Nephron progenitor cell (in vitro differentiated cells): Measurements from ENCODE around the gene PROK2.

Experiments used
- DNase-seq: peaks from one replicate; pipeline ENCODE4 v3.0.0; 2021
- H3K27ac Mint-ChIP-seq: 2 replicates; pipeline ENCODE4 v1.8.0; 2021; ENCODE audit warnings: mild to moderate bottlenecking, moderate library complexity, mixed read lengths
- H3K27me3 Mint-ChIP-seq: 2 replicates; pipeline ENCODE4 v1.8.0; 2021; ENCODE audit warnings: mild to moderate bottlenecking, low read depth, mixed read lengths; ENCODE audit not compliant: poor library complexity
- H3K36me3 Mint-ChIP-seq: 2 replicates; pipeline ENCODE4 v1.8.0; 2021; ENCODE audit warnings: low read depth, mixed read lengths
- H3K4me1 Mint-ChIP-seq: 2 replicates; pipeline ENCODE4 v1.8.0; 2021; ENCODE audit warnings: mixed read lengths
- H3K4me3 Mint-ChIP-seq: 2 replicates; pipeline ENCODE4 v1.8.0; 2021; ENCODE audit warnings: mild to moderate bottlenecking, moderate library complexity, mixed read lengths
- H3K9me3 Mint-ChIP-seq: 2 replicates; pipeline ENCODE4 v1.8.0; 2021; ENCODE audit warnings: mild to moderate bottlenecking, moderate library complexity, mixed read lengths
- TF ChIP-seq, protein P1 (sequence below): fragments of 200-600 bp; sonication (generic); IDR thresholded peaks from 2 replicates; pipeline ENCODE4 v1.5.0; 2021; ENCODE audit warnings: antibody characterized with exemption

Gene PROK2

DNA sequence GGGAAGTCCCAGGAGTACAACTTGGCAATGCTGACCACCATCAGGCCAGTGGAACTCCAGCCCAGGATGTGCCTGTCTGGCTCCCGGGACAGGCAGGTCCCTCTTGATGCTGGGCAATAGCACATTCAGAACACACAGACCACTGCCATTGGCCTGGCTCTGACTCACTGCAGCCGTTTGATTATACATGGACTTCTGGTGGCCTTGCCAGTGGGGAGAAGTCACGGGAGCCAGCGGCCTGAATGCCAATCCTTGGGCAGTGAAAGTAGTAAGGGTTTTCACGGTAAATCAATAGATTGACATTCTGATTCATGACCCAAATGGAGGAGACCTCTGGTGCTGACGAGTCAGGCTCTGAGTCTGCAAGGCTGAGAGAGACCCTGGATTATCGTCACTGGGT, 12.5 kb upstream of the PROK2 start:
- peaks cover 27% of the 10 kb centered on the region for H3K27me3 Mint-ChIP-seq
- DNase-seq: no peak
- H3K27ac Mint-ChIP-seq: no peak overlapping the region
- H3K4me1 Mint-ChIP-seq: peaks cover 5% of the 10 kb centered on the region
- TF ChIP-seq, protein P1, sequence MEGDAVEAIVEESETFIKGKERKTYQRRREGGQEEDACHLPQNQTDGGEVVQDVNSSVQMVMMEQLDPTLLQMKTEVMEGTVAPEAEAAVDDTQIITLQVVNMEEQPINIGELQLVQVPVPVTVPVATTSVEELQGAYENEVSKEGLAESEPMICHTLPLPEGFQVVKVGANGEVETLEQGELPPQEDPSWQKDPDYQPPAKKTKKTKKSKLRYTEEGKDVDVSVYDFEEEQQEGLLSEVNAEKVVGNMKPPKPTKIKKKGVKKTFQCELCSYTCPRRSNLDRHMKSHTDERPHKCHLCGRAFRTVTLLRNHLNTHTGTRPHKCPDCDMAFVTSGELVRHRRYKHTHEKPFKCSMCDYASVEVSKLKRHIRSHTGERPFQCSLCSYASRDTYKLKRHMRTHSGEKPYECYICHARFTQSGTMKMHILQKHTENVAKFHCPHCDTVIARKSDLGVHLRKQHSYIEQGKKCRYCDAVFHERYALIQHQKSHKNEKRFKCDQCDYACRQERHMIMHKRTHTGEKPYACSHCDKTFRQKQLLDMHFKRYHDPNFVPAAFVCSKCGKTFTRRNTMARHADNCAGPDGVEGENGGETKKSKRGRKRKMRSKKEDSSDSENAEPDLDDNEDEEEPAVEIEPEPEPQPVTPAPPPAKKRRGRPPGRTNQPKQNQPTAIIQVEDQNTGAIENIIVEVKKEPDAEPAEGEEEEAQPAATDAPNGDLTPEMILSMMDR: no peak
- H3K4me3 Mint-ChIP-seq: no peak overlapping the region
- H3K36me3 Mint-ChIP-seq: no peaks in the 10 kb centered on the region
- H3K9me3 Mint-ChIP-seq: no peaks in the 10 kb centered on the region

DNA sequence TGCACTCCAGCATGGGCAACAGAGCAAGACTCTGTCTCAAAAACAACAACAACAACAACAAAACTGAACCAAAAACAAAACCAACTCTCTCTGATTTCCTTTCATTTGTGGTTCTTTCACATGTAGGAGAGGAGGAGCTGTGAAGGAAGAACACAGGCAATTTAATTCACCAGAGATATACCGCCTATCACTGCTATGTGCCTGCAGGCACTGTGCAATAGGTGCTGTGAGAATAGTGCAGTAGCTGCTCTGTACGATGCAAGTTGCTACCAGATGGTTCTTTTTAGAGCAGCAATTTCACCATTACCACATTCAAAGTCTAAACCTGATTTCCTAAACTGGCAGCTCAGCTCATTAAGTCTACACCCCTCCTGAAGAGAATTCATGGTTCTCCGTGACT, 11.3 kb upstream of the PROK2 start:
- Mint-ChIP-seq H3K9me3 (no peaks in the 10 kb centered on the region), H3K36me3 (no peaks in the 10 kb centered on the region), H3K4me1 (no peaks in the 10 kb centered on the region), H3K4me3 (no peak overlapping the region), H3K27me3 (peaks cover 25% of the 10 kb centered on the region), H3K27ac (no peak overlapping the region)
- no peak for DNase-seq
- TF ChIP-seq, protein P1: no peak

DNA sequence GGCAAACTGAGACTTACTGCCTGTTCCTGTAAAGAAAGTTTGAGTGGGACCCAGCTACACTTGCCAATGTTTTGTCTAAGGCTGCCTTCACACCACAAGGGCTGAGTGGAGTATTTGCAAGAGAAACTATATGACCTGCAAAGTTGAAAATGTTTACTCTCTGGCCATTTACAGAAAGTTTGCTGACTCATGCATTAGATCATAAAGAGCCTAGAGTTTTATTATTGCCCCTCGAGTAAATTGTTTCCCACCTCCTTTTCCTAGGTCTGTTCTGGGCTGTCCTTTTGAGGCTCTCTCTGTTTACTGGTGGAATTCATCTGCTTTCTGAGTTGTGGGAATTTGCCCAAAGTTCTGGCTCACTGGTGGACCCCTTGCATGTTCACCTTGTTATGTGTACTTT, 6.7 kb upstream of the PROK2 start:
- Mint-ChIP-seq H3K9me3 (no peaks in the 10 kb centered on the region), H3K27ac (no peak overlapping the region), H3K27me3 (peaks cover 54% of the 10 kb centered on the region), H3K4me3 (no peak overlapping the region), H3K36me3 (no peaks in the 10 kb centered on the region), H3K4me1 (no peaks in the 10 kb centered on the region)
- TF ChIP-seq, protein P1: no peak
- no peak for DNase-seq

DNA sequence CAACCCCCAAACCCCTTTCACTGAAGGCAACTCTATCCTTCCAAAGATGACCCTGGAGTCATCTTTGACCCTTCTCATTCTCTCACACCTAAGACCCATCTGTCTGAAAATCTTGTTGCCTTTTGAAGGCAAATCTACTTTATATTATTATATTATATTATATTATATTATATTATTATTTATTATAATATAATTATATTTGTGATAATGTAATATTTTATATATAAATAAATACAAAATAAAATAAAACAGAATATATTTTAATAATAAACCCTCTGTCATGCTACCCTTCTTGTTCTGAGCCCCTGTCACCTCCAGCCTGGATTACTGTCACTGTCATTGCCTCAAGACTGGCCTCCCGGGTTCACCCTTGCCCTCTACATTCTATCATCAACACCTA, 5.0 kb upstream of the PROK2 start:
- DNase-seq: no peak
- Mint-ChIP-seq H3K9me3 (no peaks in the 10 kb centered on the region), H3K27me3 (peaks cover 58% of the 10 kb centered on the region), H3K4me1 (peaks cover 11% of the 10 kb centered on the region), H3K4me3 (no peak overlapping the region), H3K36me3 (no peaks in the 10 kb centered on the region), H3K27ac (no peak overlapping the region)
- TF ChIP-seq, protein P1: no peak

DNA sequence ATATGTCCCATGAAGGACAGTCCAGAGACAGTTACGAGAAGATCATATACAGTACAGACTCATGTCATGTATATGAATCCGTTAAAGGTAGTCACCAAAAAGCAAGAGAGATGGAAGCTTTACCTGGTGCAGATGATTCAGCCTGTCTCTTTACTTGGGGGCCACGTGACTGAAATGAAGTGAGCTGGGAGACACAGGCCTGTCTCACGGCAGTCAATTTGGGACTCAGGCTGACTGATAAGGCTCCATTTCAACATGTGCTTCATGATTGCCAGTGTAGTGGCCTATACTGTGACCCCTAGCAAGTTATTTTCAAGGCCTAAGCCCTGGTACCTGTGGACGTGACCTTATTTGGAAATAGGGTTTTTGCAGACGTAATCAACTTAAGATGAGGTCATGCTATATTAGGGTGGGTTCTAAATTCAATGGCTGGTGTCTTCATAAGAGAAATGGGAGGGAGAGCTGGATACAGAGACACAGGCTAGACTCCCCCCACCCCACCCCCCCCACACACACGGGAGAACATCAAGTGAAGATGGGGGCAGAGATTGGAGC, 3.0 kb upstream of the PROK2 start:
- Mint-ChIP-seq H3K36me3 (no peaks in the 10 kb centered on the region), H3K27me3 (peaks cover 66% of the 10 kb centered on the region), H3K9me3 (no peaks in the 10 kb centered on the region), H3K4me1 (peaks cover 19% of the 10 kb centered on the region), H3K4me3 (no peak overlapping the region), H3K27ac (no peak overlapping the region)
- TF ChIP-seq, protein P1: no peak
- no peak for DNase-seq

DNA sequence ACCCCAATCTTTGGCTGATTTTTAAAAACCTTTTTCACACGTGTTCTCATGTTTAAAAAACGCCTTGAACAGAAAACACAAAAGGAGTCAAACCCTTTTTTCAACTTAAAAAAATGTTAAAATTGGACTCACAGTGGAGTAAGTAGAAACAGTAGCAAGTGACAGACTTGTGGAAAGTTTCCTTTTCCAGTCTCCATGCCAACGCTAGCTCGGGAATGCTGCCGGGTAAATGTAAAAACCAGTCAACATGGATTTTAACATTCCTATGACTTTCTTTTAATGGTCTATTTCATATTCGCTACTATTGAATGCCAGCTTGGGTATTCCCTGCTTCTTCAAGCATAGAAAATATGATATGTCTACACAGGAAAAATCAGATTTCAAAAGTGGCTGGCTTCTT, 1.6 kb upstream of the PROK2 start:
- H3K9me3 Mint-ChIP-seq: no peaks in the 10 kb centered on the region
- no peak for DNase-seq
- TF ChIP-seq, protein P1: no peak
- peaks cover 19% of the 10 kb centered on the region for H3K4me1 Mint-ChIP-seq
- H3K4me3 Mint-ChIP-seq: no peak overlapping the region
- H3K36me3 Mint-ChIP-seq: no peaks in the 10 kb centered on the region
- no peak overlapping the region for H3K27ac Mint-ChIP-seq
- H3K27me3 Mint-ChIP-seq: peaks cover 79% of the 10 kb centered on the region
